GM12872 (cell line): ENCODE data around the gene TGFBR2.

Experiments
- CTCF ChIP-seq: IDR thresholded peaks from 3 replicates; pipeline ENCODE4 v1.5.1; 2011; ENCODE audit warnings: low read depth, mild to moderate bottlenecking, low read length, moderate library complexity; ENCODE audit not compliant: insufficient read depth

Gene TGFBR2

GRCh38 chr3:30679045-30679444 lies 72.6 kb downstream of the TGFBR2 start:
- TF ChIP-seq CTCF: no peak

GRCh38 chr3:30680789-30681648 lies 74.6 kb downstream of the TGFBR2 start:
- TF ChIP-seq CTCF: no peak

GRCh38 chr3:30681649-30682211 lies 75.3 kb downstream of the TGFBR2 start:
- no peak for TF ChIP-seq CTCF

- no peak for TF ChIP-seq CTCF
These were observed 76.2 kb downstream of the TGFBR2 start for GRCh38 chr3:30682434-30683155.

GRCh38 chr3:30683769-30684168 lies 77.4 kb downstream of the TGFBR2 start:
- no peak for TF ChIP-seq CTCF

GRCh38 chr3:30684356-30684755 lies 78.0 kb downstream of the TGFBR2 start:
- no peak for TF ChIP-seq CTCF

- no peak for TF ChIP-seq CTCF
These were observed 78.9 kb downstream of the TGFBR2 start for GRCh38 chr3:30685267-30685667.
